Esophagus squamous epithelium (tissue), 5 donors: ENCODE data around the gene KPNA3. TPM values are rescaled to one million over a fixed set of nuclear protein-coding genes. Genes with fewer than 3 reads are reported as not detected.
"Not testable (repeated sequence)": the region's sequence is repeated elsewhere in the genome, so short reads cannot be mapped to it uniquely, and the experiment has no call there.

Experiments
- DNase-seq: peaks from one replicate; lab custom pipeline; 2025; lab: John Stamatoyannopoulos, UW
- H3K27ac ChIP-seq, 4 donors: fragments of 200-600 bp; sonication (generic); one replicate each; pipeline ENCODE4 v1.5.1; 2016 to 2019; ENCODE audit warnings: mild to moderate bottlenecking in 1 of 4
- H3K27me3 ChIP-seq, 4 donors: fragments of 200-600 bp; sonication (generic); 1 replicate in 3 of 4; 2 replicates in 1 of 4; pipeline versions ENCODE4 v1.5.1 to v1.6.0; 2017 to 2021; ENCODE audit warnings: antibody characterized with exemption in 1 of 4
- H3K36me3 ChIP-seq, 3 donors: fragments of 200-600 bp; sonication (generic); one replicate each; pipeline ENCODE4 v1.5.1; 2016 to 2019
- H3K4me1 ChIP-seq, 3 donors: fragments of 200-600 bp; sonication (generic); one replicate each; pipeline ENCODE4 v1.5.1; 2017 to 2019
- H3K4me3 ChIP-seq, 4 donors: fragments of 200-600 bp; sonication (generic); 1 replicate in 3 of 4; 2 replicates in 1 of 4; pipeline ENCODE4 v1.5.1; 2016 to 2019; ENCODE audit warnings: mild to moderate bottlenecking in 2 of 4, moderate library complexity in 1 of 4
- H3K9me3 ChIP-seq, 3 donors: fragments of 200-600 bp; sonication (generic); one replicate each; pipeline ENCODE4 v1.5.1; 2016 to 2019
- CTCF ChIP-seq, 6 experiments: fragments of 450-650 bp in 4 of 6; fragments of 200-600 bp in 2 of 6; sonication (generic) in 2 of 6; IDR thresholded peaks; one replicate each; pipeline ENCODE4 v1.5.1; 2016 to 2019; ENCODE audit warnings: antibody characterized with exemption in 6 of 6, mild to moderate bottlenecking in 4 of 6, moderate library complexity in 4 of 6
- POLR2A ChIP-seq, 4 donors: fragments of 450-650 bp; IDR thresholded peaks; one replicate each; pipeline ENCODE4 v1.6.1; 2017; ENCODE audit warnings: antibody characterized with exemption in 4 of 4, mild to moderate bottlenecking in 4 of 4, moderate library complexity in 3 of 4
- WGBS, 2 donors: methylation state at CpG; one replicate each; pipeline ENCODE4 v1.1.5; 2018; 5-methylcytosine and 5-hydroxymethylcytosine counted together
- intact Hi-C: fragments of 100-400 bp; cut with DNase I; formaldehyde crosslinking; loops from one replicate; pipeline ENCODE4 v1.15.0; 2022
- total RNA-seq, 4 donors: library from RNA; depleted of rRNA; stranded (reverse); fragments of >200 nt; gene quantifications; one replicate each; pipeline ENCODE4 v1.1.0, GENCODE V29; 2016
- donor health status: DM: yes; HTN: yes; CAD: no.

The KPNA3 gene
- total RNA-seq, 4 donors from 2014 or later = 19.7 to 35.0 (median 25.4) TPM

- no peaks in the 10 kb centered on the region for H3K9me3 ChIP-seq
- no peak overlapping the region for H3K27ac ChIP-seq
- no peak overlapping the region for H3K4me3 ChIP-seq
- 86 to 91% methylated on average over 6 of the region's 6 CpGs for WGBS, 2 donors
- H3K4me1 ChIP-seq = peaks cover 0 to 12% (median 0%) of the 10 kb centered on the region in 3 donors
- no peaks in the 10 kb centered on the region for H3K36me3 ChIP-seq
- intact Hi-C loops = no loop called here
- H3K27me3 ChIP-seq = no peaks in the 10 kb centered on the region
- TF ChIP-seq POLR2A (IDR thresholded peaks at IDR 0.05) (no peak), CTCF (IDR thresholded peaks at IDR 0.05) (no peak)
- no peak for DNase-seq
Observed at GRCh38 chr13:49777746-49778614, 14.5 kb downstream of the KPNA3 start.

DNA sequence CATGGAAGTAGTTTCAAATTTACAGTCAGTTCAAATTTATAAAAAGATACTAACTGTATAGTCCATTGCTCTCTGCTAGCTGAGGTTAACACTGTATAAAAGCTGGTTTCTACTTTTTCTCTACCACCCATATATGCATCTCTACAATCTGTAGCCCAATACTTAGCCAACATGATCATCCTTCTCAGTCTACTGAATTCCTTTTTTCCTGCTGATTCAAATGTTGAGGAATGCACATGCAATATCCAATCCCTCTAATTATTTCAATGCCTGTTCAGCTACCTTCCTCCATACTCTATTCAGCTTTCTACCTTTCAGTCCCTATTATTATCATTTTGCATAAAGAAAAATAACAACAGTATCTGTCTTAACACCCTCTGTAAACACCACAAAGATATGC is 15.6 kb downstream of the KPNA3 start:
- no peaks in the 10 kb centered on the region for H3K9me3 ChIP-seq

GRCh38 chr13:49774376-49775005 is 18.0 kb downstream of the KPNA3 start:
- Histone ChIP-seq H3K9me3 (no peaks in the 10 kb centered on the region), H3K27ac (no peak overlapping the region), H3K4me3 (no peak overlapping the region), H3K27me3 (no peaks in the 10 kb centered on the region), H3K36me3 (no peaks in the 10 kb centered on the region), H3K4me1 (peaks cover 0 to 12% (median 0%) of the 10 kb centered on the region in 3 donors)
- intact Hi-C loops = no loop called here
- 81 to 96% methylated on average over 2 of the region's 2 CpGs for WGBS, 2 donors
- no peak for DNase-seq
- TF ChIP-seq CTCF (IDR thresholded peaks at IDR 0.05) (no peak), POLR2A (IDR thresholded peaks at IDR 0.05) (no peak)

More for the DNA sequence above, 15.6 kb downstream of the KPNA3 start:
- intact Hi-C loops = no loop called here
- Histone ChIP-seq H3K4me1 (peaks cover 0 to 12% (median 0%) of the 10 kb centered on the region in 3 donors), H3K4me3 (no peak overlapping the region), H3K27ac (no peak overlapping the region), H3K36me3 (no peaks in the 10 kb centered on the region), H3K27me3 (no peaks in the 10 kb centered on the region)
- DNase-seq = no peak
- TF ChIP-seq CTCF (IDR thresholded peaks at IDR 0.05) (no peak), POLR2A (IDR thresholded peaks at IDR 0.05) (no peak)

DNA sequence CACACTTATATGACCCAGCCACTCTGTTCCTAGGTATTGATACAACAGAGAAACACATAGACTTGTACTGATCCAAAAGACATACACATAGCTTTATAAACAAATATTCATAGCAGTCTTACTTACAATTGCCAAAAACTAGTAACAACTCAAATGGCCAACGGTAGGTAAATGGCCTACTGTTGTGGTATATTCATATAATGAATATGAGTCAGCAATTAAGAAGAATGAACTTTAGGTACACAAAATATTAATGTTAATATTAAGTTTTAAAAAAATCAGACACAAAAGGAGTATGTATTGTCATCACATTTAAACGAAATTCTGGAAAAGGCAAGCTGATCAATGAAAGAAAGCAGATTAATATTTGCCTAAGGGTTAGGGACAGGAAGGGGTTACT is 19.7 kb downstream of the KPNA3 start:
- no peak for TF ChIP-seq POLR2A (IDR thresholded peaks at IDR 0.05)
- no peak for TF ChIP-seq CTCF (IDR thresholded peaks at IDR 0.05)
- H3K36me3 ChIP-seq = no peaks in the 10 kb centered on the region
- intact Hi-C loops = no loop called here
- no peaks in the 10 kb centered on the region for H3K27me3 ChIP-seq
- H3K4me1 ChIP-seq = peaks cover 0 to 12% (median 0%) of the 10 kb centered on the region in 3 donors
- H3K27ac ChIP-seq = no peak overlapping the region
- no peak overlapping the region for H3K4me3 ChIP-seq
- H3K9me3 ChIP-seq = no peaks in the 10 kb centered on the region
- WGBS, 2 donors = 70 to 71% methylated on average over 2 of the region's 2 CpGs
- no peak for DNase-seq

- intact Hi-C loops, H3K27me3 ChIP-seq, H3K9me3 ChIP-seq, H3K4me3 ChIP-seq, H3K36me3 ChIP-seq, H3K27ac ChIP-seq, DNase-seq, H3K4me1 ChIP-seq: not testable (repeated sequence)
- WGBS, 2 donors = no CpG with 5 or more reads among the region's 32 CpGs
Observed at GRCh38 chr13:49761811-49762210, 30.7 kb downstream of the KPNA3 start.
